HEK293 (cell line): ENCODE measurements around the gene SCAANT1.

Experiments used
- SP3 ChIP-seq: fragments of 450-650 bp; formaldehyde crosslinking; IDR thresholded peaks from 2 replicates; pipeline ENCODE4 v1.5.1; 2016; ENCODE audit warnings: missing biosample characterization, missing genetic modification characterization
- ZBTB21 ChIP-seq: fragments of 450-650 bp; formaldehyde crosslinking; IDR thresholded peaks from 2 replicates; pipeline ENCODE4 v1.5.1; 2017; ENCODE audit warnings: missing biosample characterization, missing genetic modification characterization
- ZFHX2 ChIP-seq: fragments of 450-650 bp; formaldehyde crosslinking; conservative IDR thresholded peaks from 2 replicates; pipeline ENCODE4 v1.5.1; 2016; ENCODE audit warnings: missing biosample characterization, missing genetic modification characterization
- ZNF184 ChIP-seq: fragments of 450-650 bp; IDR thresholded peaks from 2 replicates; pipeline ENCODE4 v1.5.1; 2018; ENCODE audit warnings: missing biosample characterization, mild to moderate bottlenecking, missing genetic modification characterization
- ZNF274 ChIP-seq, 2 experiments: fragments of 200-500 bp in 1 of 2; fragments of 450-650 bp in 1 of 2; sonication (Bioruptor generic) in 1 of 2; formaldehyde crosslinking in 1 of 2; IDR thresholded peaks; 2 replicates each; pipeline versions ENCODE4 v1.5.1 to v1.6.1; 2014 to 2016; ENCODE audit warnings: borderline replicate concordance in 1 of 2, inconsistent platforms in 1 of 2, low read length in 1 of 2, missing biosample characterization in 1 of 2, missing genetic modification characterization in 1 of 2
- ZNF629 ChIP-seq: fragments of 450-650 bp; formaldehyde crosslinking; IDR thresholded peaks from 2 replicates; pipeline ENCODE4 v1.5.1; 2017; ENCODE audit warnings: missing biosample characterization, missing genetic modification characterization
- TF ChIP-seq, protein P1 (sequence below): fragments of 450-650 bp; formaldehyde crosslinking; IDR thresholded peaks from 2 replicates; pipeline ENCODE4 v1.5.1; 2016; ENCODE audit warnings: missing biosample characterization, missing genetic modification characterization
- TF ChIP-seq, protein P2 (sequence below): fragments of 450-650 bp; formaldehyde crosslinking; IDR thresholded peaks from 2 replicates; pipeline ENCODE4 v1.5.1; 2016; ENCODE audit warnings: missing biosample characterization, missing genetic modification characterization
- TF ChIP-seq, protein P3 (sequence below): IDR thresholded peaks from 2 replicates; pipeline ENCODE4 v1.6.1; 2011; ENCODE audit warnings: mild to moderate bottlenecking, low read depth, low read length, borderline replicate concordance
- TF ChIP-seq, protein P4 (sequence below): fragments of 450-650 bp; formaldehyde crosslinking; IDR thresholded peaks from 2 replicates; pipeline ENCODE4 v1.5.1; 2016; ENCODE audit warnings: missing biosample characterization, missing genetic modification characterization
- TF ChIP-seq, protein P5 (sequence below): fragments of 450-650 bp; formaldehyde crosslinking; conservative IDR thresholded peaks from 2 replicates; pipeline ENCODE4 v1.5.1; 2016; ENCODE audit warnings: low read depth, missing biosample characterization, missing genetic modification characterization
- TF ChIP-seq, protein P6 (sequence below): fragments of 450-650 bp; formaldehyde crosslinking; IDR thresholded peaks from 2 replicates; pipeline ENCODE4 v1.5.1; 2016; ENCODE audit warnings: missing biosample characterization, missing genetic modification characterization

DNA sequence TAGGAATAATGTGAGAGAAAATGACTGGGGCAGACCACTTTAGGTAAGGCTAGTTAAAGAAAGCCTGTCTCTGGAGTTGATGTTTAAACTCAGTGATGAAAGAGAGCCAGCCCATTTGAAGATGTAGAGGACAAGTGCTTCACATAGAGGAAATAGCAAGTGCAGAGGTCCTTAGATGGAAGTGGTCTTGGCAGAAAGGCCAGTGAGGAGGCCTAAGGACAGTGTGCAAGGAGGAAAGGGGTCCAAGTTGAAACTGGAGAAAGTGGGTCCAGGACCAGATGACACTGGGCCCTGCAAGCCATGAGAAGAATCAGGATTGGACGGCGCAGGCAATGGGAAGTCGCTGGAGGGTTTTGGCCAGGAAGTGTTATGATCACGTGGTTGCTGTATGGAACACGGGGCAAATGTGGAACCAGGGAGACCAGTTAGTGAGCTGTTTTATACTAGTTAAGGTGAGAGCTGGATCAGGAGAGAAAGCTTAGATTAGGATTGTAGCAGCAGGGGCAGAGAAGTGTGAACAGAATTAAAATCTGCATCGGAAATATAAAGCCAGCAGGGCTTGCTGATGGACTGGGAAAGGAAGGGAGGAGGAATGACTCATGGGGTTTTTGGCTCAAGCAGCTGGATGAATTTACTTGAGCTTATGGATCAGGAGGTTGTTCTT is 48.0 kb upstream of the SCAANT1 start:
- TF ChIP-seq ZNF629 (no peak; the same call in 1 of the 2 replicates), ZNF184 (tag by site-specific recombination) (no peak), SP3 (tag by site-specific recombination) (no peak), ZFHX2 (no peak), ZBTB21 (tag by site-specific recombination) (no peak), ZNF274 (IDR thresholded peaks at IDR 0.05; ENCODE audit: low read length) (no peak), ZNF274 (tag by site-specific recombination; IDR thresholded peaks at IDR 0.05; ENCODE audit: borderline replicate concordance) (no peak)
- TF ChIP-seq, protein P1, sequence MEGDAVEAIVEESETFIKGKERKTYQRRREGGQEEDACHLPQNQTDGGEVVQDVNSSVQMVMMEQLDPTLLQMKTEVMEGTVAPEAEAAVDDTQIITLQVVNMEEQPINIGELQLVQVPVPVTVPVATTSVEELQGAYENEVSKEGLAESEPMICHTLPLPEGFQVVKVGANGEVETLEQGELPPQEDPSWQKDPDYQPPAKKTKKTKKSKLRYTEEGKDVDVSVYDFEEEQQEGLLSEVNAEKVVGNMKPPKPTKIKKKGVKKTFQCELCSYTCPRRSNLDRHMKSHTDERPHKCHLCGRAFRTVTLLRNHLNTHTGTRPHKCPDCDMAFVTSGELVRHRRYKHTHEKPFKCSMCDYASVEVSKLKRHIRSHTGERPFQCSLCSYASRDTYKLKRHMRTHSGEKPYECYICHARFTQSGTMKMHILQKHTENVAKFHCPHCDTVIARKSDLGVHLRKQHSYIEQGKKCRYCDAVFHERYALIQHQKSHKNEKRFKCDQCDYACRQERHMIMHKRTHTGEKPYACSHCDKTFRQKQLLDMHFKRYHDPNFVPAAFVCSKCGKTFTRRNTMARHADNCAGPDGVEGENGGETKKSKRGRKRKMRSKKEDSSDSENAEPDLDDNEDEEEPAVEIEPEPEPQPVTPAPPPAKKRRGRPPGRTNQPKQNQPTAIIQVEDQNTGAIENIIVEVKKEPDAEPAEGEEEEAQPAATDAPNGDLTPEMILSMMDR (tag by site-specific recombination), result no peak
- TF ChIP-seq, protein P2, sequence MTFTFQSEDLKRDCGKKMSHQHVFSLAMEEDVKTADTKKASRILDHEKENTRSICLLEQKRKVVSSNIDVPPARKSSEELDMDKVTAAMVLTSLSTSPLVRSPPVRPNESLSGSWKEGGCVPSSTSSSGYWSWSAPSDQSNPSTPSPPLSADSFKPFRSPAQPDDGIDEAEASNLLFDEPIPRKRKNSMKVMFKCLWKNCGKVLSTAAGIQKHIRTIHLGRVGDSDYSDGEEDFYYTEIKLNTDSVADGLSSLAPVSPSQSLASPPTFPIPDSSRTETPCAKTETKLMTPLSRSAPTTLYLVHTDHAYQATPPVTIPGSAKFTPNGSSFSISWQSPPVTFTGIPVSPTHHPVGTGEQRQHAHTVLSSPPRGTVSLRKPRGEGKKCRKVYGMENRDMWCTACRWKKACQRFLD (tag by site-specific recombination), result no peak
- TF ChIP-seq, protein P3, sequence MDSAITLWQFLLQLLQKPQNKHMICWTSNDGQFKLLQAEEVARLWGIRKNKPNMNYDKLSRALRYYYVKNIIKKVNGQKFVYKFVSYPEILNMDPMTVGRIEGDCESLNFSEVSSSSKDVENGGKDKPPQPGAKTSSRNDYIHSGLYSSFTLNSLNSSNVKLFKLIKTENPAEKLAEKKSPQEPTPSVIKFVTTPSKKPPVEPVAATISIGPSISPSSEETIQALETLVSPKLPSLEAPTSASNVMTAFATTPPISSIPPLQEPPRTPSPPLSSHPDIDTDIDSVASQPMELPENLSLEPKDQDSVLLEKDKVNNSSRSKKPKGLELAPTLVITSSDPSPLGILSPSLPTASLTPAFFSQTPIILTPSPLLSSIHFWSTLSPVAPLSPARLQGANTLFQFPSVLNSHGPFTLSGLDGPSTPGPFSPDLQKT, result no peak
- TF ChIP-seq, protein P4, sequence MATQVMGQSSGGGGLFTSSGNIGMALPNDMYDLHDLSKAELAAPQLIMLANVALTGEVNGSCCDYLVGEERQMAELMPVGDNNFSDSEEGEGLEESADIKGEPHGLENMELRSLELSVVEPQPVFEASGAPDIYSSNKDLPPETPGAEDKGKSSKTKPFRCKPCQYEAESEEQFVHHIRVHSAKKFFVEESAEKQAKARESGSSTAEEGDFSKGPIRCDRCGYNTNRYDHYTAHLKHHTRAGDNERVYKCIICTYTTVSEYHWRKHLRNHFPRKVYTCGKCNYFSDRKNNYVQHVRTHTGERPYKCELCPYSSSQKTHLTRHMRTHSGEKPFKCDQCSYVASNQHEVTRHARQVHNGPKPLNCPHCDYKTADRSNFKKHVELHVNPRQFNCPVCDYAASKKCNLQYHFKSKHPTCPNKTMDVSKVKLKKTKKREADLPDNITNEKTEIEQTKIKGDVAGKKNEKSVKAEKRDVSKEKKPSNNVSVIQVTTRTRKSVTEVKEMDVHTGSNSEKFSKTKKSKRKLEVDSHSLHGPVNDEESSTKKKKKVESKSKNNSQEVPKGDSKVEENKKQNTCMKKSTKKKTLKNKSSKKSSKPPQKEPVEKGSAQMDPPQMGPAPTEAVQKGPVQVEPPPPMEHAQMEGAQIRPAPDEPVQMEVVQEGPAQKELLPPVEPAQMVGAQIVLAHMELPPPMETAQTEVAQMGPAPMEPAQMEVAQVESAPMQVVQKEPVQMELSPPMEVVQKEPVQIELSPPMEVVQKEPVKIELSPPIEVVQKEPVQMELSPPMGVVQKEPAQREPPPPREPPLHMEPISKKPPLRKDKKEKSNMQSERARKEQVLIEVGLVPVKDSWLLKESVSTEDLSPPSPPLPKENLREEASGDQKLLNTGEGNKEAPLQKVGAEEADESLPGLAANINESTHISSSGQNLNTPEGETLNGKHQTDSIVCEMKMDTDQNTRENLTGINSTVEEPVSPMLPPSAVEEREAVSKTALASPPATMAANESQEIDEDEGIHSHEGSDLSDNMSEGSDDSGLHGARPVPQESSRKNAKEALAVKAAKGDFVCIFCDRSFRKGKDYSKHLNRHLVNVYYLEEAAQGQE, result no peak
- TF ChIP-seq, protein P5, sequence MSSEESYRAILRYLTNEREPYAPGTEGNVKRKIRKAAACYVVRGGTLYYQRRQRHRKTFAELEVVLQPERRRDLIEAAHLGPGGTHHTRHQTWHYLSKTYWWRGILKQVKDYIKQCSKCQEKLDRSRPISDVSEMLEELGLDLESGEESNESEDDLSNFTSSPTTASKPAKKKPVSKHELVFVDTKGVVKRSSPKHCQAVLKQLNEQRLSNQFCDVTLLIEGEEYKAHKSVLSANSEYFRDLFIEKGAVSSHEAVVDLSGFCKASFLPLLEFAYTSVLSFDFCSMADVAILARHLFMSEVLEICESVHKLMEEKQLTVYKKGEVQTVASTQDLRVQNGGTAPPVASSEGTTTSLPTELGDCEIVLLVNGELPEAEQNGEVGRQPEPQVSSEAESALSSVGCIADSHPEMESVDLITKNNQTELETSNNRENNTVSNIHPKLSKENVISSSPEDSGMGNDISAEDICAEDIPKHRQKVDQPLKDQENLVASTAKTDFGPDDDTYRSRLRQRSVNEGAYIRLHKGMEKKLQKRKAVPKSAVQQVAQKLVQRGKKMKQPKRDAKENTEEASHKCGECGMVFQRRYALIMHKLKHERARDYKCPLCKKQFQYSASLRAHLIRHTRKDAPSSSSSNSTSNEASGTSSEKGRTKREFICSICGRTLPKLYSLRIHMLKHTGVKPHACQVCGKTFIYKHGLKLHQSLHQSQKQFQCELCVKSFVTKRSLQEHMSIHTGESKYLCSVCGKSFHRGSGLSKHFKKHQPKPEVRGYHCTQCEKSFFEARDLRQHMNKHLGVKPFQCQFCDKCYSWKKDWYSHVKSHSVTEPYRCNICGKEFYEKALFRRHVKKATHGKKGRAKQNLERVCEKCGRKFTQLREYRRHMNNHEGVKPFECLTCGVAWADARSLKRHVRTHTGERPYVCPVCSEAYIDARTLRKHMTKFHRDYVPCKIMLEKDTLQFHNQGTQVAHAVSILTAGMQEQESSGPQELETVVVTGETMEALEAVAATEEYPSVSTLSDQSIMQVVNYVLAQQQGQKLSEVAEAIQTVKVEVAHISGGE (tag by site-specific recombination), result no peak
- TF ChIP-seq, protein P6, sequence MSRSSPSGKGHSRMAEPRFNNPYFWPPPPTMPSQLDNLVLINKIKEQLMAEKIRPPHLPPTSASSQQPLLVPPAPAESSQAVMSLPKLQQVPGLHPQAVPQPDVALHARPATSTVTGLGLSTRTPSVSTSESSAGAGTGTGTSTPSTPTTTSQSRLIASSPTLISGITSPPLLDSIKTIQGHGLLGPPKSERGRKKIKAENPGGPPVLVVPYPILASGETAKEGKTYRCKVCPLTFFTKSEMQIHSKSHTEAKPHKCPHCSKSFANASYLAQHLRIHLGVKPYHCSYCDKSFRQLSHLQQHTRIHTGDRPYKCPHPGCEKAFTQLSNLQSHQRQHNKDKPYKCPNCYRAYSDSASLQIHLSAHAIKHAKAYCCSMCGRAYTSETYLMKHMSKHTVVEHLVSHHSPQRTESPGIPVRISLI, result no peak
